H1 (cell line): Measurements from ENCODE around the gene SH3TC2. TPM values are rescaled to one million over a fixed set of nuclear protein-coding genes. Genes with fewer than 3 reads are reported as not detected.

Source experiments
- CTCF ChIA-PET: fragments of 300-600 bp; sonication (Branson Sonifier 250); formaldehyde crosslinking; loops from one replicate; lab custom pipeline; 2021; ENCODE audit not compliant: partially characterized antibody; lab: Charles Lee
- POLR2A ChIA-PET: fragments of 300-600 bp; sonication (Branson Sonifier 250); formaldehyde crosslinking; loops from one replicate; lab custom pipeline; 2021; ENCODE audit warnings: inconsistent platforms; ENCODE audit not compliant: partially characterized antibody; lab: Charles Lee
- DNase-seq, 2 experiments: peaks; one replicate each; pipeline versions ENCODE4 v3.0.0 to v3.0.0-alpha.2; 2010 to 2022; ENCODE audit warnings: low spot score in 2 of 2, low read depth in 1 of 2, mixed read lengths in 1 of 2
- FAIRE-seq: peaks from 2 replicates; lab custom pipeline; 2011; peaks lifted over from hg19 to GRCh38; lab: Jason Lieb, UNC
- H2AFZ ChIP-seq: 2 replicates; pipeline ENCODE4 v1.8.1; 2012; ENCODE audit warnings: low read length, inconsistent platforms
- H2AK5ac ChIP-seq: 2 replicates; pipeline ENCODE4 v1.6.1; 2013; ENCODE audit warnings: low read depth, low read length
- H2BK120ac ChIP-seq: replicated peaks from 2 replicates; pipeline ENCODE3; 2013; ENCODE audit warnings: low read depth, low read length, inconsistent platforms
- H2BK12ac ChIP-seq: 2 replicates; pipeline ENCODE4 v1.6.1; 2013; ENCODE audit warnings: low read depth, low read length
- H2BK15ac ChIP-seq: 2 replicates; pipeline ENCODE4 v1.6.1; 2013; ENCODE audit warnings: low read length
- H2BK20ac ChIP-seq: 2 replicates; pipeline ENCODE4 v1.6.1; 2013; ENCODE audit warnings: low read length
- H2BK5ac ChIP-seq: 2 replicates; pipeline ENCODE4 v1.6.1; 2013; ENCODE audit warnings: low read depth, low read length
- H3K14ac ChIP-seq: 2 replicates; pipeline ENCODE4 v1.6.1; 2013; ENCODE audit warnings: inconsistent platforms; ENCODE audit not compliant: insufficient read length
- H3K18ac ChIP-seq: 2 replicates; pipeline ENCODE4 v1.6.1; 2013; ENCODE audit warnings: low read length; ENCODE audit errors: extremely low read depth
- H3K23ac ChIP-seq: 2 replicates; pipeline ENCODE4 v1.6.1; 2013; ENCODE audit warnings: inconsistent platforms; ENCODE audit not compliant: insufficient read length
- H3K23me2 ChIP-seq: 2 replicates; pipeline ENCODE4 v1.6.1; 2013; ENCODE audit warnings: low read depth, low read length
- H3K27ac ChIP-seq: 2 replicates; pipeline ENCODE4 v1.6.1; 2011; ENCODE audit warnings: low read depth, low read length, inconsistent platforms
- H3K27me3 ChIP-seq, 4 experiments: replicated peaks in 1 of 4; 1 replicate in 1 of 4; 2 replicates in 3 of 4; pipeline versions ENCODE4 v1.6.1 to v1.8.1; 2011 to 2013; ENCODE audit warnings: low read length in 3 of 4, mild to moderate bottlenecking in 3 of 4, inconsistent platforms in 2 of 4, mixed read lengths in 2 of 4, moderate library complexity in 1 of 4; ENCODE audit not compliant: control insufficient read depth in 3 of 4, insufficient read depth in 3 of 4; ENCODE audit errors: extremely low read depth in 1 of 4
- H3K36me3 ChIP-seq, 4 experiments: 2 replicates each; pipeline versions ENCODE4 v1.6.1 to v1.8.1; 2011 to 2013; ENCODE audit warnings: mild to moderate bottlenecking in 4 of 4, low read length in 3 of 4, moderate library complexity in 2 of 4, control low read depth in 1 of 4, inconsistent platforms in 1 of 4; ENCODE audit not compliant: insufficient read depth in 4 of 4, control insufficient read depth in 2 of 4
- H3K4ac ChIP-seq: replicated peaks from 2 replicates; pipeline ENCODE3; 2013; ENCODE audit warnings: low read length, low read depth, mixed read lengths, inconsistent platforms; ENCODE audit not compliant: insufficient read length
- H3K4me1 ChIP-seq, 4 experiments: replicated peaks in 1 of 4; 1 replicate in 1 of 4; 2 replicates in 3 of 4; pipeline versions ENCODE4 v1.6.1 to v1.8.1; 2011 to 2013; ENCODE audit warnings: low read length in 3 of 4, inconsistent platforms in 2 of 4, mixed read lengths in 1 of 4; ENCODE audit not compliant: insufficient read depth in 4 of 4, control insufficient read depth in 3 of 4
- H3K4me2 ChIP-seq, 2 experiments: 2 replicates each; pipeline versions ENCODE4 v1.6.1 to v1.8.1; 2011 to 2013; ENCODE audit warnings: low read depth in 2 of 2, low read length in 2 of 2, control low read depth in 1 of 2, inconsistent platforms in 1 of 2, mild to moderate bottlenecking in 1 of 2; ENCODE audit not compliant: insufficient read depth in 1 of 2
- H3K4me3 ChIP-seq, 4 experiments: fragments of 200-600, 300-600 bp in 1 of 4; sonication (generic), shearing (Covaris generic), sonication (Bioruptor Twin) in 1 of 4; 2 replicates each; pipeline versions ENCODE4 v1.5.1 to v1.8.1; 2011 to 2016; ENCODE audit warnings: low read length in 4 of 4, low read depth in 3 of 4, control low read depth in 2 of 4, inconsistent platforms in 2 of 4, mild to moderate bottlenecking in 2 of 4, mixed read lengths in 1 of 4, moderate library complexity in 1 of 4; ENCODE audit not compliant: insufficient read depth in 2 of 4; ENCODE audit errors: extremely low read depth in 1 of 4
- H3K56ac ChIP-seq: replicated peaks from 2 replicates; pipeline ENCODE3; 2013; ENCODE audit warnings: low read depth, mild to moderate bottlenecking, mixed read lengths, low read length, inconsistent platforms; ENCODE audit not compliant: insufficient read length
- H3K79me1 ChIP-seq: 2 replicates; pipeline ENCODE4 v1.6.1; 2013; ENCODE audit warnings: low read depth, low read length, control low read depth
- H3K79me2 ChIP-seq, 2 experiments: 2 replicates each; pipeline versions ENCODE4 v1.6.1 to v1.8.1; 2012 to 2013; ENCODE audit warnings: low read length in 2 of 2, mild to moderate bottlenecking in 2 of 2, inconsistent platforms in 1 of 2; ENCODE audit not compliant: insufficient read depth in 2 of 2, control insufficient read depth in 1 of 2
- H3K9ac ChIP-seq, 4 experiments: replicated peaks in 1 of 4; 1 replicate in 1 of 4; 2 replicates in 3 of 4; pipeline versions ENCODE4 v1.6.1 to v1.8.1; 2011 to 2013; ENCODE audit warnings: low read depth in 3 of 4, low read length in 3 of 4, control low read depth in 2 of 4, mild to moderate bottlenecking in 2 of 4, moderate library complexity in 2 of 4, inconsistent platforms in 1 of 4; ENCODE audit errors: extremely low read depth in 1 of 4
- H3K9me3 ChIP-seq, 2 experiments: 2 replicates each; pipeline versions ENCODE4 v1.6.1 to v1.8.1; 2012 to 2013; ENCODE audit warnings: mild to moderate bottlenecking in 2 of 2, moderate library complexity in 2 of 2, control low read depth in 1 of 2, inconsistent platforms in 1 of 2, low read depth in 1 of 2, low read length in 1 of 2, mixed read lengths in 1 of 2; ENCODE audit not compliant: insufficient read depth in 2 of 2
- H4K20me1 ChIP-seq, 2 experiments: replicated peaks in 1 of 2; 2 replicates each; pipeline versions ENCODE3 to v1.8.1; 2011 to 2013; ENCODE audit warnings: inconsistent platforms in 2 of 2, low read length in 2 of 2, mild to moderate bottlenecking in 1 of 2; ENCODE audit not compliant: insufficient read depth in 2 of 2, control insufficient read depth in 1 of 2
- H4K5ac ChIP-seq: 2 replicates; pipeline ENCODE4 v1.6.1; 2013; ENCODE audit warnings: low read length, low read depth, mixed read lengths, inconsistent platforms; ENCODE audit not compliant: insufficient read length
- H4K8ac ChIP-seq: 2 replicates; pipeline ENCODE4 v1.8.0; 2013; ENCODE audit warnings: mild to moderate bottlenecking, moderate library complexity, low read length, inconsistent platforms; ENCODE audit not compliant: insufficient read depth; ENCODE audit errors: extremely low read depth
- H4K91ac ChIP-seq: replicated peaks from 2 replicates; pipeline ENCODE3; 2013; ENCODE audit warnings: low read length, mixed read lengths, inconsistent platforms; ENCODE audit not compliant: insufficient read length
- CEBPB ChIP-seq: IDR thresholded peaks from 2 replicates; pipeline ENCODE4 v1.6.1; 2012; ENCODE audit warnings: low read depth, low read length
- GABPA ChIP-seq: IDR thresholded peaks from 2 replicates; pipeline ENCODE4 v1.6.1; 2011; ENCODE audit warnings: mild to moderate bottlenecking, low read length, moderate library complexity, borderline replicate concordance; ENCODE audit not compliant: insufficient read depth
- ZNF274 ChIP-seq: IDR thresholded peaks from 2 replicates; pipeline ENCODE4 v1.7.0; 2012; ENCODE audit warnings: low read length, borderline replicate concordance; ENCODE audit errors: extremely low read depth
- WGBS, 2 experiments: shearing (Covaris generic) in 1 of 2; methylation state at CpG; one replicate each; pipeline versions ENCODE4 v1.1.6 to v1.1.7; 2013 to 2015; ENCODE audit warnings: low lambda C conversion rate in 2 of 2, mixed read lengths in 2 of 2, inconsistent platforms in 1 of 2, low coverage in 1 of 2, missing lambda C conversion rate in 1 of 2; ENCODE audit not compliant: insufficient replicate concordance in 2 of 2, insufficient coverage in 1 of 2, insufficient read length in 1 of 2; ENCODE audit errors: extremely low coverage in 1 of 2, missing lambda C conversion rate in 1 of 2; 5-methylcytosine and 5-hydroxymethylcytosine counted together
- polyA plus RNA-seq, 7 experiments: library from polyadenylated mRNA; depleted of rRNA in 3 of 7; stranded (reverse) in 5 of 7; unstranded in 2 of 7; fragments of >200 nt in 5 of 7; fragments of 200-250 nt in 2 of 7; gene quantifications; 1 replicate in 5 of 7; 2 replicates in 1 of 7; 4 replicates in 1 of 7; pipeline versions ENCODE4 v1.2.1 to v1.2.3, GENCODE V29; 2011 to 2013; ENCODE audit warnings: missing spikeins in 2 of 7, mixed read lengths in 2 of 7
- total RNA-seq: library from RNA; stranded (reverse); fragmentation: NEBNext Ultra II Directional; extraction: Animal tissue kit (Norgen Biotek cat#: 25700); gene quantifications from 2 replicates; pipeline ENCODE4 v1.2.1, GENCODE V29; 2021
- TF ChIP-seq, protein P1 (sequence below), 3 experiments: IDR thresholded peaks; 1 replicate in 2 of 3; 2 replicates in 1 of 3; pipeline versions ENCODE4 v1.5.1 to v1.6.1; 2011; ENCODE audit warnings: low read length in 3 of 3, mild to moderate bottlenecking in 3 of 3, inconsistent platforms in 2 of 3, low read depth in 1 of 3, moderate library complexity in 1 of 3; ENCODE audit not compliant: insufficient read depth in 1 of 3; ENCODE audit errors: control extremely low read depth in 1 of 3

Gene SH3TC2
- total and polyA plus RNA-seq, 2 of the 8 experiments (the other 6 are each of a cell fraction or from before 2014, with no cell fraction given) = 0.11 to 0.80 TPM

DNA sequence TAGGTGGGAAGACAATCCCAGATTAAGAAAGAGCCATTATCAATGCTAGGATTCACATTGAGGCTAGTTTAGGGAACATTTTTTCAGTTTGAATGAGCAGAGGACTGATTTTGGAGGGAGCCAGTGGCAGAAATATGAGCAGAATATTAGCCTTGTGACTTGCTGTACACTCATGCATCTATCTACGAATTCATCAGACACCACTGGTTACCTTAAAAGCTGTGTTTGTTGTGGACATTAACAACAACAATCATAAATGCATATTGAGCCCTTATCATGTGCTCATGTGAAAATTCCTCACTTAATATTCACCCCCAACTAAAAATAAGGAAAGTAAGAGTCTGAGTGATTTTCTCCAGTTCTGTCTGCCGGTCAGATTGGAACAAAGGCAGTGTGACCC lies 9.9 kb upstream of the SH3TC2 start:
- POLR2A ChIA-PET = no interaction called here

More for the DNA sequence above, 9.9 kb upstream of the SH3TC2 start:
- Histone ChIP-seq H4K91ac (no peak overlapping the region), H3K79me2 (no peaks in the 10 kb centered on the region), H3K23me2 (no peaks in the 10 kb centered on the region), H4K20me1 (no peaks in the 10 kb centered on the region), H3K23ac (no peak overlapping the region), H3K14ac (no peak overlapping the region), H3K4me3 (no peak overlapping the region), H3K9me3 (no peaks in the 10 kb centered on the region), H3K9ac (no peak overlapping the region), H2AK5ac (no peak overlapping the region), H3K27ac (no peak overlapping the region), H2BK120ac (no peak overlapping the region), H3K4me2 (no peak overlapping the region), H3K27me3 (no peaks in the 10 kb centered on the region), H3K56ac (no peak overlapping the region), H4K5ac (no peak overlapping the region), H3K79me1 (no peaks in the 10 kb centered on the region), H2BK20ac (no peak overlapping the region), H2BK15ac (no peak overlapping the region), H2BK5ac (no peak overlapping the region), H3K36me3 (no peaks in the 10 kb centered on the region), H4K8ac (no peak overlapping the region), H3K4ac (no peak overlapping the region), H2AFZ (no peak overlapping the region), H3K18ac (no peak overlapping the region), H3K4me1 (no peaks in the 10 kb centered on the region), H2BK12ac (no peak overlapping the region)
- no peak for DNase-seq
- TF ChIP-seq, protein P1, sequence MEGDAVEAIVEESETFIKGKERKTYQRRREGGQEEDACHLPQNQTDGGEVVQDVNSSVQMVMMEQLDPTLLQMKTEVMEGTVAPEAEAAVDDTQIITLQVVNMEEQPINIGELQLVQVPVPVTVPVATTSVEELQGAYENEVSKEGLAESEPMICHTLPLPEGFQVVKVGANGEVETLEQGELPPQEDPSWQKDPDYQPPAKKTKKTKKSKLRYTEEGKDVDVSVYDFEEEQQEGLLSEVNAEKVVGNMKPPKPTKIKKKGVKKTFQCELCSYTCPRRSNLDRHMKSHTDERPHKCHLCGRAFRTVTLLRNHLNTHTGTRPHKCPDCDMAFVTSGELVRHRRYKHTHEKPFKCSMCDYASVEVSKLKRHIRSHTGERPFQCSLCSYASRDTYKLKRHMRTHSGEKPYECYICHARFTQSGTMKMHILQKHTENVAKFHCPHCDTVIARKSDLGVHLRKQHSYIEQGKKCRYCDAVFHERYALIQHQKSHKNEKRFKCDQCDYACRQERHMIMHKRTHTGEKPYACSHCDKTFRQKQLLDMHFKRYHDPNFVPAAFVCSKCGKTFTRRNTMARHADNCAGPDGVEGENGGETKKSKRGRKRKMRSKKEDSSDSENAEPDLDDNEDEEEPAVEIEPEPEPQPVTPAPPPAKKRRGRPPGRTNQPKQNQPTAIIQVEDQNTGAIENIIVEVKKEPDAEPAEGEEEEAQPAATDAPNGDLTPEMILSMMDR (IDR thresholded peaks at IDR 0.05; ENCODE audit: control extremely low read depth in 1 of 3, insufficient read depth in 1 of 3, low read depth in 1 of 3, low read length in 3 of 3) = no peak
- TF ChIP-seq ZNF274 = no peak
- no peak for TF ChIP-seq CEBPB
- no peak for TF ChIP-seq GABPA
- CTCF ChIA-PET = interaction anchor here (1.4 to 4.0 kb wide), 2 partner anchors 9 to 37 kb away, joined by 3 to 18 read pairs; no protein-coding TSS in a partner anchor
- 93% methylated on average over 2 of the region's 2 CpGs; no CpG with 5 or more reads in 1 of the 2 experiments for WGBS, 2 experiments
- no peak for FAIRE-seq
